Erythroblast (primary cell): ENCODE data around the gene ULK4.

Source experiments
- DNase-seq, 2 experiments: peaks; one replicate each; lab custom pipeline; 2025; lab: John Stamatoyannopoulos, UW
- GATA1 ChIP-seq: IDR thresholded peaks from 2 replicates; pipeline ENCODE4 v1.6.1; 2011; ENCODE audit warnings: low read depth, mild to moderate bottlenecking, control low read depth, low read length, moderate library complexity
- POLR2A ChIP-seq: IDR thresholded peaks from 2 replicates; pipeline ENCODE4 v1.6.1; 2011; ENCODE audit warnings: mild to moderate bottlenecking, low read length

ULK4 gene

DNA sequence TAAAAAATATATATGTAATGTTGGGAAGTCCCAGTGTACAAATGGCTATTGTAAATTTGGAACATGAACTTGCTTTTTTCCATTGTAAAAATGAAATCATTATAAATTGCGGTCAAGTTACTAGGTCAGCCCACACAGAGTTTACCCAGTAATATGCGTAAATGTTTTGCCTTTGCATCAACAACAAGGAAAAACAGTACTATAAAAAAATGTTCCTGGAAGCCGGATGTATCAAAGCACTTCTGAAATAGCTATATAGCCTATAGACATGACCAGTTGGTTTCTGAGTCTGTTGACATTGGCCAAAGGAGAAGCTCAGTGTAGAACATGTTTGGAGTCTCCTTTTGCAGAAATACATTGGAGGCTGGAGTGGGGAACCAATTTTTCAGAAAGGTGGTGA is 739.4 kb downstream of the ULK4 start:
- TF ChIP-seq POLR2A (no peak), GATA1 (no peak)
- DNase-seq = no peak

- no peak for DNase-seq
- no peak for TF ChIP-seq GATA1
- no peak for TF ChIP-seq POLR2A
These were observed 739.9 kb downstream of the ULK4 start for GRCh38 chr3:41222012-41222411.

- no peak for TF ChIP-seq POLR2A
- TF ChIP-seq GATA1 = no peak
These were observed 740.8 kb downstream of the ULK4 start for GRCh38 chr3:41220906-41221677.

GRCh38 chr3:41219424-41219823 is 742.5 kb downstream of the ULK4 start:
- peak; percentile 30 to 68 for DNase-seq
- no peak for TF ChIP-seq POLR2A
- no peak for TF ChIP-seq GATA1

More at GRCh38 chr3:41220906-41221677, 740.8 kb downstream of the ULK4 start:
- DNase-seq = no peak

- DNase-seq = no peak
- no peak for TF ChIP-seq GATA1
- TF ChIP-seq POLR2A = no peak
These were observed 744.9 kb downstream of the ULK4 start for GRCh38 chr3:41216993-41217392.

GRCh38 chr3:41216422-41216821 is 745.5 kb downstream of the ULK4 start:
- TF ChIP-seq GATA1 (no peak), POLR2A (no peak)
- DNase-seq = no peak

DNA sequence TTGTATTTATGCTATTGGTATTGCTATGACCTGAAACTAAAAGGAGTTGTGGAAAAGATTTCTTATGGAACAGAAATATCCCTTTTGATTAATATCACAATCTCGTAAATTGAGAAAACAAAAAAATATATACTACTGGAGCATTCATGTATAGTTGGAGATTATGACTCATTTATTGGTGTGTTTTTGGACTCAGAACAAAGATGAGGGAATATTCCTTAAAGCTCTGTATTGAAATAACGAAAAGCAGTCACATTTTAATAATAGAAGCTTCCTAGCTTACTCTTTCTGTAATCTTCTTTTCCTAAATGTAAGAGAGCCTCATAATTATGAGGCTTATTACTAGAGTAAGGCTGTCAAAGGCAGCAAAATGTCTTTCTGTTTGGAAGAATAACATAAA is 748.3 kb downstream of the ULK4 start:
- TF ChIP-seq POLR2A (no peak), GATA1 (no peak)
- DNase-seq = no peak

DNA sequence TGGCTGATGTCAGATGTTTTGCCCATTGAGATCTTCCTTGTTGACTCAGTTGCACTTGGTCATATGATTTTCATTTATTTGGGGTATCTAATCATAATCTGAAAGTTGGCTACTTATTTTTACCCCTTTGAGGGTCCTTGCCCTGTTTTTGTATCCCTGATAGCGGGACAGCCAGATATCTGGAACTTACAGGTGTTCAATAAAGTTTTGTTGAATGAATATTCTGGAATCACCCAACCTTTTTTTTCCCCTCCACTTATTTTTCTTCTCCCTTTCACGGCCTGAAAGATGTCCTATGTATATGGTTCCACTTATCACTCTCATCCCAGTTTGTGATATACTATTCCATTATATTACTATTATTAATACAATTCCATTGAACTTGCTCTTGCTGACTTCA is 749.8 kb downstream of the ULK4 start:
- no peak for DNase-seq
- TF ChIP-seq GATA1 = no peak
- TF ChIP-seq POLR2A = no peak

DNA sequence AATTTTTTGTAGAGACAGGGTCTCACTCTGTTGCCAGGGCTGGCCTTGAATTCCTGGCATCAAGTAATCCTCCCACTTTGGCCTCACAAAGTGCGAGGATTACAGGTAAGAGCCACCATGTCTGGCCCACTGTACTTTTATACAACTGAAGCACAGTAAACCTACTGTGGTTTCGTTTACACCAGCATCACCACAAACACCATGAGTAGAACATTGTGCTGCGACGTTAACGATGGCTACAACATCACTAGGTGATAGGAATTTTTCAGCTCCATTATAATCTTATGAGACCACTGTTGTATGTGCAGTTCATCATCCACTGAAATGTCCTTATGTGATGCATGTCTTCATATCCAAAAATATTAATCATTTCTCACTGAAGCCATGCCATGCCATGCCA is 750.9 kb downstream of the ULK4 start:
- DNase-seq = no peak
- TF ChIP-seq GATA1 = no peak

DNA sequence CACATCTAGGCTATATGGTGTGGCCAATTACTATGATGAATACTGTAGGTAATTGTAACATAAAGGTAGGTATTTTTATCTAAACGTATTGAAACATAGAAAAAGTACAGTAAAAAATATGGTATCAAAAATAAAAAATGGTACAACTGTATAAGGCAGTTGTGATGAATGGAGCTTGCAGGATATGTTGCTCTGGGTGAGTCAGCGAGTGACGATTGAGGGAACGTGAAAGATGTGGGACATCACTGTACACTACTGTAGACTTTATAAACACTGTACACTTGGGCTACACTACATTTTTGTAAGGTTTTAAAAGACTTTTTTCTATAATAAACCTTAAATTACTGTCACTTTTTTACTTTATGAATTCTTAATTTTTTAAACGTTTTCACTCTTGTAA is 752.3 kb downstream of the ULK4 start:
- TF ChIP-seq POLR2A (no peak), GATA1 (no peak)
- no peak for DNase-seq

DNA sequence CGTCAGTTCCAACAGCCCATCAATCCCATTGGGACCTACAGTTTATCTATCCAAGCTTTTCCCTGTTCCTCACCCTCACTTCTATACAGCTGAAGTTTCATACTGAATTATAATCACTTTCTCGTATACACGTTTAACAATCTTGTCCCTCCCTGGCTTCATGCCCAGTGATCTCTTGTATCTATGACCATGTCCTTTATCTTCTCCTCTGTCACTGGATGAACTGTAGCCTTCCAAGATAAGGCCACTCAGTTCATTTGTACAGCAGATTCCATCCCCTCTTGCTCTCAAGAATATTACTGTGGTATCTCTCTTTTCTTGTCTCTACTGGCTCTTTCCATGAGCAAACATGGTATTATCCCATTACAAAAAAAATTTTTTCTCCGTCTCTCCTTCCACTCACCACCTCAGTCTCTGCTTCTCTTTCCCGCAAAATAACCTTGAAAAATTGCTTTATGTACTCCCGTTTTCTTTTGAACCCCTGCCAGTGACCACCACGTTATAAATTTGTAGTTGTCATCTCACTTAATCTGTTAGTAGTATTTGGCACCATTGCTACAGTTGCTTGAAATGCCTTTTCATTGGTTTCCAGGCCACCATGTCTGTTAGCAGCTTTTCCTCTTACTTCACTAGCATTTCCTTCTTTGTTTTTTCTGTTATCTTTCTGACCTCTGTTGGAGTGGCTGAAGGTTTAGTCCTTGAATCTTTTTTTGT is 753.2 kb downstream of the ULK4 start:
- DNase-seq = peak; percentile 48 to 84
- TF ChIP-seq GATA1 = no peak
- no peak for TF ChIP-seq POLR2A

- DNase-seq = no peak
- TF ChIP-seq POLR2A = no peak
- TF ChIP-seq GATA1 = no peak
These were observed 754.5 kb downstream of the ULK4 start for GRCh38 chr3:41207355-41207754.

- no peak for DNase-seq
- no peak for TF ChIP-seq GATA1
- TF ChIP-seq POLR2A = no peak
These were observed 756.3 kb downstream of the ULK4 start for GRCh38 chr3:41205591-41205990.

DNA sequence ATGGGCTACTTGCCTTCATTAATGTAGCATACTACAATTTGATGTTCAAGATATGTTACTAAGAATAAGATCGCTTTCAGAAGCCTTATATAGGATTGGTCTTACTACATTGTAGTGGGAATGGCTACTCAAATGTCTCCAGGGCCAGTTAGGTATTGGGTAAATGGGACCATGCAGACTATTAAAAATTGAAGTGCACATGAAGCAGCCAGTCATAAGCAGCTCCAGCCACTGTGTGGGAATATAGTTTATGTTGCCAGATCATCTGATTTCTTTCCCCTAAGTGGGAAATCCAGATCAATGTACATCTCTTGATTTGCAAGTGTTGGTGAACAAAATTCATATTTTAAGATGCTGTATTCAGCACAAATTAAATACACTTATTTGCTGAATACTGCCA is 757.5 kb downstream of the ULK4 start:
- TF ChIP-seq GATA1 (no peak), POLR2A (no peak)
- no peak for DNase-seq

DNA sequence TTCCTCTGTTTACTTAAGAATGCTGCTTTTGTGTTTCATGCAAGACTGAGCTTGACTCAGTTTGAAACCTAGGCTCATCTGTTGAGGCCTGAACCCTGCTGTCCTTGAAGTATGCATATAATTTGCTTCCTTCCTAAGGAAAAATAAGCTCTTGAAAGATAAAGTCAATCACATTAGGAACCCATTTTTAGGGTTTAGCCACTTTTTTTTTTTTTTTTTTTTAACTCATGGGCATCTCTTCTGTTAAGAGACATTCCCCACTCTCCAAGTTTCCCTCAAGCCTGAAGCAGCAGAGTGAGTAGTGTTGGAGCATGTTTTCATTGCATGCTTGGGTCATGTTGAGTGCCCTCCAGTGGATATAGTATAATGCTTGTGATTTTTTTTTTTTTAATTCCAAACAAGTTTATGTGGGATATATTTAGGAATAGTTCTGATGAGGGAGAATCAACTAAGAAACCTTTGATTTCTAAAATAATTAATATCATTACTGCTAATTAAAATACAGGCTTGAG is 759.0 kb downstream of the ULK4 start:
- peak; percentile 6 to 36 for DNase-seq
- TF ChIP-seq GATA1 (no peak), POLR2A (no peak)
